Skeletal muscle satellite cell (primary cell): ENCODE measurements around the gene CAPRIN1.

Experiments used
- H3K27me3 ChIP-seq: 2 replicates; pipeline ENCODE4 v1.7.0; 2013; ENCODE audit warnings: low read length; ENCODE audit not compliant: control insufficient read depth, insufficient read depth
- H3K36me3 ChIP-seq: 2 replicates; pipeline ENCODE4 v1.7.0; 2013; ENCODE audit warnings: mild to moderate bottlenecking, control low read depth, low read length; ENCODE audit not compliant: insufficient read depth
- H3K4me1 ChIP-seq: 2 replicates; pipeline ENCODE4 v1.7.0; 2013; ENCODE audit warnings: low read length; ENCODE audit not compliant: control insufficient read depth, insufficient read depth
- H3K4me2 ChIP-seq: 2 replicates; pipeline ENCODE4 v1.7.0; 2013; ENCODE audit warnings: mild to moderate bottlenecking, low read length
- H3K4me3 ChIP-seq: 2 replicates; pipeline ENCODE4 v1.7.0; 2013; ENCODE audit warnings: low read length
- H3K9ac ChIP-seq: 2 replicates; pipeline ENCODE4 v1.7.0; 2013; ENCODE audit warnings: mild to moderate bottlenecking, low read depth, low read length, moderate library complexity
- H3K9me3 ChIP-seq: replicated peaks from 2 replicates; pipeline ENCODE4 v1.7.0; 2013; ENCODE audit warnings: mild to moderate bottlenecking, control low read depth, low read length

Gene CAPRIN1

DNA sequence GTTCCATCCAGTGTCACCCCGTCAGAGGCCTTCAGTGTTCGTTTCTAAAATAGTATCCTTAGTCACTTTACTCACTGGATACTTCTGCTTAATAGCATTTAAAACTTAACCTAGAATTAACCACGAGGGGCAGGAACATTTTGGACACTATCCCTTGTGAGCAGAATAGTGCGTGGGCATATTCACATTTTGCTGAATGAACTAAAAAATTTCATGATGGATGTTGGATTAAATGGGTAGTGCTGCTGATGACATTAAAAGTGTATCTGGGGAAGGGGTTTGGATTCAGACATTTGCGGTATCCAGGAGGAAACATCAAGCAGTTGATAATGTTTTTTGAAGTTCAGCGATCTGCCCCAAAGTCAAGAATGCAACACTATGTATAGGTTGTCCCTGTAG, 53.1 kb downstream of the CAPRIN1 start:
- peak overlapping the region; percentile 86 for H3K9ac ChIP-seq
- H3K4me3 ChIP-seq = peak overlapping the region; percentile 85
- peaks cover 50% of the 10 kb centered on the region for H3K36me3 ChIP-seq

DNA sequence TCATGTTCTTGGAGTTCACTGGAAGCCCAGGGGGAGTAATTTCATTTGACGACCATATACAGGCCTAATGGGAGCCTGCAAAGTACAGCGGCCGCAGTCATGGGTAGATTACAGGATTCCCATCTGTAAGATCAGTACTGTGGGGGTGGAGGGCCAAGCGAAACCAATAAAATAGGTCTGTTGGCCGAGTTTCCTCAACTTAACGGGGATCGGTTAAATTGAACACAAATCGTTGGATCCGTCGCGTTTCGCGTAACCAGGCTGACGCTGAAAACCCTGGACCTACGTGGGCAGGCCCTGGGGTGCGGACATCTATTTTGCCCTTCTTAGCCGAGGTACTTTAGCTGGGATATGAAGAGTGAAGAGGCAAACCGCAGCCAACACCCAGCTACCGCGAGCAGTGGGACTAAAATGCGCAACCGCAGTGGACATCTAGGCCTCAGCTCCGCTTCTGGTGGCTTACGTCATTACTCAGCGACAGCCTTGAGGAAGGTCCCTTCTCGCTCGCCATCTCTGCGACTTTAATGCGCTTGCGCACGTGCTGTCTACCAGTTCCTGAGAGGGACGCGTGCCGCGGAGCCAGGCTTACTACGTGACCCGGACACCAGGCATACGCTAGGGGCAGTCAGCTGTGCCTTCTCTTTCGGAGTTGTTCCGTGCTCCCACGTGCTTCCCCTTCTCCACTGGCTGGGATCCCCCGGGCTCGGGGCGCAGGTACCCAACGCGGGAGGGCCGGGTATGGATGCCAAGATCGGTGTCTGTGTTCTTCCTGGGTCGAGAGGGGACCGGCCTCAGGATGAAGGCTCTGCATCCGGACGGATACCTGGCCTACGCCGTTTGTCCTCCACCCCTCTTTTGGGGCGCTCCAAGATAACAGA, 53.8 kb downstream of the CAPRIN1 start, which contains the start of gene NAT10:
Gene NAT10, plus strand, starts transcription at position 551 of the 878 bp plus-strand sequence. CDS start 2,597 bp downstream, outside the sequence.
- peak within 1 kb of the TSS; percentile 85 for H3K4me2 ChIP-seq
- H3K36me3 ChIP-seq = peaks cover 46% of the 10 kb centered on the region
- H3K27me3 ChIP-seq = no peaks in the 10 kb centered on the region
- H3K4me1 ChIP-seq = peaks cover 23% of the 10 kb centered on the region
- peak within 1 kb of the TSS; percentile 85 for H3K4me3 ChIP-seq
- peak within 1 kb of the TSS; percentile 86 for H3K9ac ChIP-seq
- H3K9me3 ChIP-seq = no peaks in the 10 kb centered on the region

More for the DNA sequence above, 53.1 kb downstream of the CAPRIN1 start:
- Histone ChIP-seq H3K4me1 (peaks cover 23% of the 10 kb centered on the region), H3K9me3 (no peaks in the 10 kb centered on the region), H3K27me3 (no peaks in the 10 kb centered on the region), H3K4me2 (peak overlapping the region; percentile 85)

- peak overlapping the region; percentile 85 for H3K4me2 ChIP-seq
- peaks cover 47% of the 10 kb centered on the region for H3K36me3 ChIP-seq
- peaks cover 23% of the 10 kb centered on the region for H3K4me1 ChIP-seq
- peak overlapping the region; percentile 86 for H3K9ac ChIP-seq
- H3K9me3 ChIP-seq = no peaks in the 10 kb centered on the region
- H3K4me3 ChIP-seq = peak overlapping the region; percentile 85
- H3K27me3 ChIP-seq = no peaks in the 10 kb centered on the region
Observed at GRCh38 chr11:34105957-34106504, 54.5 kb downstream of the CAPRIN1 start.

DNA sequence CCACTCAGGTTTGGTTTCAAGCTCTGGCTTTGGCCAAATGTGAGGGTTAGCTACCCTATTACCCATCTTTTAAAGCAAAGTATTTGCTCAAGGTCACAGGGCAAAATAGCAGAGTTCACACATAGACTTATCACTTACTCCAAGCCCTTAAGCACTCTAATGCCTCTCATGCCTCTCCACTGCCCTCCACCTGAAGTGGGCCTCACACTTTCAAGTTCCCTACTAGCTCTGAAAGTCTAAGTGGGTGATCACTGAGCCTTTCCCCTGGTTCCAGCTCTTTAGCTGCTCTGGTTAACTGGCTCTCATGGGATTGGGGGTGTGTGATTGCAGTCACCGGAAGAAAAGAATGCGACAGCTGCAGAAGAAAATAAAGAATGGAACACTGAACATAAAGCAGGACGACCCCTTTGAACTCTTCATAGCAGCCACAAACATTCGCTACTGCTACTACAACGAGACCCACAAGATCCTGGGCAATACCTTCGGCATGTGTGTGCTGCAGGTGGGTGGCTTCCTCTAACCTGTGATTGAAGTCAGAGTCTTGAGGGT, 60.3 kb downstream of the CAPRIN1 start:
- H3K36me3 ChIP-seq = peaks cover 74% of the 10 kb centered on the region
- no peak overlapping the region for H3K4me3 ChIP-seq
- no peaks in the 10 kb centered on the region for H3K27me3 ChIP-seq
- H3K9ac ChIP-seq = no peak overlapping the region
- H3K4me1 ChIP-seq = peaks cover 4% of the 10 kb centered on the region
- H3K9me3 ChIP-seq = no peaks in the 10 kb centered on the region
- no peak overlapping the region for H3K4me2 ChIP-seq

DNA sequence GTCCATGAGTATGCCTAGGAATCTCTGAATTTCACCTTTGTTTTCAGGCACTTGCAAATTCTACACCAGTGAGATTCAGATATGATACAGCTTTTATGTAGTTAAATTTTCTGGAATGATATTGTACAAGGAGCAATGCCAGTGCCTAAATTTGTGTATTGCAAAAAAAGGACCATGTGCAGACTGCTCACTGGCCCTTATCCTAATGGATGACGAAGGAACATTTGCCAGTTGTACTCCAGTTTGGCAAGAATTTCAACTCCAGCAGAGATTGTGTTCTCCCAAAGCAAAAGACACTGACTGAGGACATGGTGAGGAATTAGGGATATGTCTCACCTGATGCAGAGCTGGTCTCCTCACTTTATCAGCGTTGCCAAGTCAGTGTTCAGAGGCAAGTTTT, 62.5 kb downstream of the CAPRIN1 start:
- H3K4me1 ChIP-seq = no peaks in the 10 kb centered on the region
- no peaks in the 10 kb centered on the region for H3K9me3 ChIP-seq
- no peaks in the 10 kb centered on the region for H3K27me3 ChIP-seq
- H3K36me3 ChIP-seq = peaks cover 81% of the 10 kb centered on the region
- no peak overlapping the region for H3K9ac ChIP-seq
- no peak overlapping the region for H3K4me3 ChIP-seq
- H3K4me2 ChIP-seq = no peak overlapping the region

GRCh38 chr11:34114471-34114870, 62.9 kb downstream of the CAPRIN1 start:
- Histone ChIP-seq H3K27me3 (no peaks in the 10 kb centered on the region), H3K9ac (no peak overlapping the region), H3K9me3 (no peaks in the 10 kb centered on the region), H3K4me3 (no peak overlapping the region), H3K36me3 (peaks cover 80% of the 10 kb centered on the region), H3K4me1 (no peaks in the 10 kb centered on the region), H3K4me2 (no peak overlapping the region)

DNA sequence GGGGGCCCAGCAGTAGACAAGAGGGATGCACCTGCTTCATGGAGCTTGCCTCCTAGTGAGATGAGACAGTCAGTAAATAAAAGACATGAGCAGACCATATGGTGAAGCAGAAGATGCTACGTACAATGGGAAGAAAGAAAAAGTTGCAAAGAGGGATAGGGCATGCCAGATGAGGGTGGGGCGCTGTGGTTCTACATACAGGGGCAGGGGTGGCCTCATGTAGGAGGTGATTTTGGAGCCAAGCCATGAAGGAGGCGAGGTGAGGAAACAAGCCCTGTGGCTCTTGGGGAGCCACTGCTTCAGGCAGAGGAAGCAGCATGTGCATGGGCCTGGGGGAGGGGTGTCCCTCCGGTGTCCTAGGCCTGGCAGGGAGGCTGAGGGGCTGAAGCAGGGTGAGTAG, 69.1 kb downstream of the CAPRIN1 start:
- H3K9ac ChIP-seq = no peak overlapping the region
- H3K9me3 ChIP-seq = no peaks in the 10 kb centered on the region
- peaks cover 77% of the 10 kb centered on the region for H3K36me3 ChIP-seq
- H3K27me3 ChIP-seq = no peaks in the 10 kb centered on the region
- no peaks in the 10 kb centered on the region for H3K4me1 ChIP-seq
- no peak overlapping the region for H3K4me3 ChIP-seq
- H3K4me2 ChIP-seq = no peak overlapping the region

GRCh38 chr11:34124885-34125668, 73.5 kb downstream of the CAPRIN1 start:
- Histone ChIP-seq H3K4me2 (no peak overlapping the region), H3K4me1 (no peaks in the 10 kb centered on the region), H3K36me3 (peaks cover 73% of the 10 kb centered on the region), H3K4me3 (no peak overlapping the region), H3K9ac (no peak overlapping the region), H3K27me3 (no peaks in the 10 kb centered on the region), H3K9me3 (no peaks in the 10 kb centered on the region)

DNA sequence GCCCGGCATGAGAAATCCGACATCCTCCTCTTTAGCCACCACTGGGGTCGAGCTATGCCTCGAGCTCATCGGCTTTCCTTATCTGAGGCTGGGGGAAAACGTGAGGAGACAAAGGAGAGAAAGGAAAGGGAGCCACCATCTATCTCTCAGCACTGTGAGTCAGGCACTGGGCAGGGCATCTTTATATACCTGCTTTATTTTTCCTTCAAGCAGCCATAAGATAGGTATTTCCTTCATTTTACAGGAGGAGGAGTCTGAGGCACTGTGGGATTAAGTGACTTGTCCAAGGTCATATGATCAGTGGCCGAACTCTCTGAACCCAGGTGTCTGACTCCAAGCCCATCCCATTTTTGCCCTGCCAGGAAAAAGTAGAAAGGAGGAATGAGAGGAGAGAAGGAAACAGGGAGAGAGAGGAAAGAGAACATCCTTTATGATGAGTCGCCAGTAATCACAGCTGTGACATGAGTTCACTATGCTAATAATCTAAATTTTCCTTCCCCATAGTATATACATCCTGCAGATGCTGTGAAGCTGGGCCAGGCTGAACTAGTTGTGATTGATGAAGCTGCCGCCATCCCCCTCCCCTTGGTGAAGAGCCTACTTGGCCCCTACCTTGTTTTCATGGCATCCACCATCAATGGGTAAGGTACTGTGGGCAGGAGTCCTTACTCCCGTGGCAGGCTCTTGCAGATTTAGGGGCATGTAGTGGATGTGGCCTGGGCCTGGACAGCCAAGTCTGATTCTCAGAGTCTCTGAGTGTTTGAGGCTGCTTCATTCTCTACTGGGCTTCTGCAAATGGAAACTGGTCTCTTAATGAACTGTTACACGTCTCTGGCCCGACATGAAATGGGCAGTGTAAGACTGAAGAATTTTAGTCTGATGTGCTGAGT, 75.7 kb downstream of the CAPRIN1 start:
- Histone ChIP-seq H3K4me1 (no peaks in the 10 kb centered on the region), H3K4me2 (no peak overlapping the region), H3K36me3 (peaks cover 74% of the 10 kb centered on the region), H3K27me3 (no peaks in the 10 kb centered on the region), H3K4me3 (no peak overlapping the region), H3K9ac (no peak overlapping the region), H3K9me3 (no peaks in the 10 kb centered on the region)

DNA sequence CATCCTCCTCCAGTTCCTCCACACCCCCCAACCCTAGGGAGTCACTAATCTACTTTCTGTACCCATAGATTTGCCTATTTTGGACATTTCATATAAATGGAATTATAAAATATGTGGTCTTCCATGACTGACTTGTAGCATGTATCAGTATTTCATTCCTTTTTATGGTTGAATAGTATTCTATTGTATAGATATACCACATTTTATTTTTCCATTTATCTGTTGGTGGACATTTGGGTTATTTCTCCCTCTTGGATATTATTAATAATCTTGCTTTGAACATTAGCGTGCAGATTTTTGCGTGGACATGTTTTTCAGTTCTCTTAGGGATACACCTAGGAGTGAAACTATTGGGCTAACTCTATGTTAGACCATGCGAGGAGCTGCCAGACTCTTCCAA, 77.3 kb downstream of the CAPRIN1 start:
- Histone ChIP-seq H3K9ac (no peak overlapping the region), H3K36me3 (peaks cover 70% of the 10 kb centered on the region), H3K27me3 (no peaks in the 10 kb centered on the region), H3K4me3 (no peak overlapping the region), H3K4me2 (no peak overlapping the region), H3K9me3 (no peaks in the 10 kb centered on the region), H3K4me1 (no peaks in the 10 kb centered on the region)
